ENCODE results near the gene SHH. TPM values are rescaled to one million over a fixed set of nuclear protein-coding genes. Genes with fewer than 3 reads are reported as not detected.

The SHH gene
- total RNA-seq, 5 donors from 2014 or later (not counting 1 experiment from before 2014, with no cell fraction given): 0.06 TPM; not detected in 4

GRCh38 chr7:155796381-155797261 is 15.6 kb downstream of the SHH start:
- no peak overlapping the region for H3K4me3 Mint-ChIP-seq
- H3K4me1 Mint-ChIP-seq: peaks cover 4 to 7% (median 5%) of the 10 kb centered on the region in 3 donors
- no peaks in the 10 kb centered on the region for H3K9me3 Mint-ChIP-seq
- Histone ChIP-seq H3K4me1 (ENCODE audit: control insufficient read depth in 1 of 2, extremely low read depth in 1 of 2, insufficient read depth in 2 of 2, low read length in 2 of 2) (peaks cover 0 to 10% of the 10 kb centered on the region in 2 experiments), H3K9me3 (no peaks in the 10 kb centered on the region), H3K36me3 (ENCODE audit: control insufficient read depth in 2 of 2, extremely low read depth in 1 of 2, insufficient read depth in 1 of 2, low read length in 1 of 2) (no peaks in the 10 kb centered on the region), H3K4me3 (ENCODE audit: control insufficient read depth in 1 of 2, extremely low read depth in 1 of 2, low read length in 1 of 2) (no peak overlapping the region), H3K27ac (ENCODE audit: low read length) (no peak overlapping the region), H3K27me3 (replicated peaks in 1 of 2; ENCODE audit: control insufficient read depth in 2 of 2, extremely low read depth in 1 of 2, insufficient read depth in 2 of 2, low read length in 1 of 2) (peaks cover 11 to 57% of the 10 kb centered on the region in 2 experiments)
- 38% methylated on average over 42 of the region's 60 CpGs for WGBS (ENCODE audit: insufficient coverage)
- no peaks in the 10 kb centered on the region for H3K36me3 Mint-ChIP-seq
- CTCF ChIA-PET: interaction anchor here (0.5 to 1.2 kb wide), 7 partner anchors 149 to 1033 kb away, joined by 3 to 5 read pairs (median 4); no protein-coding TSS in a partner anchor
- ATAC-seq (replicated peaks in 1 of 4): peak; percentile 67 to 81 (median 73)
- POLR2A ChIA-PET: no interaction called here
- peaks cover 28 to 39% of the 10 kb centered on the region in 2 donors for H3K27me3 Mint-ChIP-seq
- H3K27ac Mint-ChIP-seq: no peak overlapping the region
- DNase-seq: peak in 32 of 35 experiments; percentile 15 to 70 (median 46)

GRCh38 chr7:155795951-155796350 is 16.3 kb downstream of the SHH start:
- no peaks in the 10 kb centered on the region for H3K9me3 Mint-ChIP-seq
- 77% methylated on average over 8 of the region's 8 CpGs for WGBS (ENCODE audit: insufficient coverage)

GRCh38 chr7:155795401-155795800 is 16.9 kb downstream of the SHH start:
- Histone ChIP-seq H3K4me3 (ENCODE audit: control insufficient read depth in 1 of 2, extremely low read depth in 1 of 2, low read length in 1 of 2) (no peak overlapping the region), H3K27me3 (replicated peaks in 1 of 2; ENCODE audit: control insufficient read depth in 2 of 2, extremely low read depth in 1 of 2, insufficient read depth in 2 of 2, low read length in 1 of 2) (peaks cover 10 to 46% of the 10 kb centered on the region in 2 experiments), H3K9me3 (no peaks in the 10 kb centered on the region), H3K27ac (ENCODE audit: low read length) (no peak overlapping the region), H3K4me1 (ENCODE audit: control insufficient read depth in 1 of 2, extremely low read depth in 1 of 2, insufficient read depth in 2 of 2, low read length in 2 of 2) (peaks cover 0 to 10% of the 10 kb centered on the region in 2 experiments), H3K36me3 (ENCODE audit: control insufficient read depth in 2 of 2, extremely low read depth in 1 of 2, insufficient read depth in 1 of 2, low read length in 1 of 2) (no peaks in the 10 kb centered on the region)
- Mint-ChIP-seq H3K9me3 (no peaks in the 10 kb centered on the region), H3K27ac (no peak overlapping the region), H3K36me3 (no peaks in the 10 kb centered on the region), H3K4me1 (peaks cover 4 to 7% (median 5%) of the 10 kb centered on the region in 3 donors), H3K4me3 (no peak overlapping the region), H3K27me3 (peaks cover 20 to 29% of the 10 kb centered on the region in 2 donors)
- DNase-seq (no peak), ATAC-seq (replicated peaks in 1 of 4) (no peak)
- ChIA-PET CTCF (interaction anchor here in 1 of 2 donors (0.7 kb wide), 2 partner anchors 10 to 405 kb away, joined by 4 to 9 read pairs; no protein-coding TSS in a partner anchor), POLR2A (interaction anchor here in 1 of 2 donors (0.6 kb wide), 1 partner anchor 611 kb away, joined by 7 read pairs; no protein-coding TSS in a partner anchor)
- WGBS (ENCODE audit: insufficient coverage): 58% methylated on average over 2 of the region's 7 CpGs

More at GRCh38 chr7:155795951-155796350, 16.3 kb downstream of the SHH start:
- Mint-ChIP-seq H3K4me1 (peaks cover 4 to 7% (median 5%) of the 10 kb centered on the region in 3 donors), H3K27me3 (peaks cover 23 to 33% of the 10 kb centered on the region in 2 donors), H3K27ac (no peak overlapping the region), H3K36me3 (no peaks in the 10 kb centered on the region), H3K4me3 (no peak overlapping the region)
- Histone ChIP-seq H3K4me1 (ENCODE audit: control insufficient read depth in 1 of 2, extremely low read depth in 1 of 2, insufficient read depth in 2 of 2, low read length in 2 of 2) (peaks cover 0 to 10% of the 10 kb centered on the region in 2 experiments), H3K27me3 (replicated peaks in 1 of 2; ENCODE audit: control insufficient read depth in 2 of 2, extremely low read depth in 1 of 2, insufficient read depth in 2 of 2, low read length in 1 of 2) (peaks cover 10 to 51% of the 10 kb centered on the region in 2 experiments), H3K27ac (ENCODE audit: low read length) (no peak overlapping the region), H3K9me3 (no peaks in the 10 kb centered on the region), H3K4me3 (ENCODE audit: control insufficient read depth in 1 of 2, extremely low read depth in 1 of 2, low read length in 1 of 2) (no peak overlapping the region), H3K36me3 (ENCODE audit: control insufficient read depth in 2 of 2, extremely low read depth in 1 of 2, insufficient read depth in 1 of 2, low read length in 1 of 2) (no peaks in the 10 kb centered on the region)
- no peak for DNase-seq
- ChIA-PET POLR2A (no interaction called here), CTCF (interaction anchor here in 1 of 2 donors (0.7 kb wide), 1 partner anchor 10 kb away, joined by 9 read pairs; no protein-coding TSS in a partner anchor)
- no peak for ATAC-seq (replicated peaks in 1 of 4)

GRCh38 chr7:155794196-155794595 is 18.1 kb downstream of the SHH start:
- WGBS (ENCODE audit: insufficient coverage): 86% methylated on average over 5 of the region's 9 CpGs
- Mint-ChIP-seq H3K27me3 (peaks cover 9 to 17% of the 10 kb centered on the region in 2 donors), H3K9me3 (no peaks in the 10 kb centered on the region), H3K4me3 (no peak overlapping the region), H3K27ac (no peak overlapping the region), H3K36me3 (no peaks in the 10 kb centered on the region), H3K4me1 (peaks cover 4 to 7% (median 5%) of the 10 kb centered on the region in 3 donors)
- ChIA-PET POLR2A (no interaction called here), CTCF (no interaction called here)
- ATAC-seq (replicated peaks in 1 of 4): no peak
- no peak for DNase-seq
- Histone ChIP-seq H3K4me3 (ENCODE audit: control insufficient read depth in 1 of 2, extremely low read depth in 1 of 2, low read length in 1 of 2) (no peak overlapping the region), H3K36me3 (ENCODE audit: control insufficient read depth in 2 of 2, extremely low read depth in 1 of 2, insufficient read depth in 1 of 2, low read length in 1 of 2) (no peaks in the 10 kb centered on the region), H3K27me3 (replicated peaks in 1 of 2; ENCODE audit: control insufficient read depth in 2 of 2, extremely low read depth in 1 of 2, insufficient read depth in 2 of 2, low read length in 1 of 2) (peaks cover 0 to 34% of the 10 kb centered on the region in 2 experiments), H3K4me1 (ENCODE audit: control insufficient read depth in 1 of 2, extremely low read depth in 1 of 2, insufficient read depth in 2 of 2, low read length in 2 of 2) (peaks cover 0 to 10% of the 10 kb centered on the region in 2 experiments), H3K9me3 (no peaks in the 10 kb centered on the region), H3K27ac (ENCODE audit: low read length) (no peak overlapping the region)

- no peaks in the 10 kb centered on the region for H3K36me3 Mint-ChIP-seq
- WGBS (ENCODE audit: insufficient coverage): 71% methylated on average over 3 of the region's 4 CpGs
- Histone ChIP-seq H3K4me1 (ENCODE audit: control insufficient read depth in 1 of 2, extremely low read depth in 1 of 2, insufficient read depth in 2 of 2, low read length in 2 of 2) (peaks cover 0 to 10% of the 10 kb centered on the region in 2 experiments), H3K36me3 (ENCODE audit: control insufficient read depth in 2 of 2, extremely low read depth in 1 of 2, insufficient read depth in 1 of 2, low read length in 1 of 2) (peaks cover 0 to 2% of the 10 kb centered on the region in 2 donors), H3K9me3 (no peaks in the 10 kb centered on the region), H3K27me3 (replicated peaks in 1 of 2; ENCODE audit: control insufficient read depth in 2 of 2, extremely low read depth in 1 of 2, insufficient read depth in 2 of 2, low read length in 1 of 2) (peaks cover 0 to 30% of the 10 kb centered on the region in 2 experiments), H3K4me3 (ENCODE audit: control insufficient read depth in 1 of 2, extremely low read depth in 1 of 2, low read length in 1 of 2) (no peak overlapping the region), H3K27ac (ENCODE audit: low read length) (no peak overlapping the region)
- H3K9me3 Mint-ChIP-seq: no peaks in the 10 kb centered on the region
- peaks cover 4% of the 10 kb centered on the region in 3 donors for H3K4me1 Mint-ChIP-seq
- no peak for DNase-seq
- ChIA-PET CTCF (no interaction called here), POLR2A (no interaction called here)
- no peak overlapping the region for H3K4me3 Mint-ChIP-seq
- no peak for ATAC-seq (replicated peaks in 1 of 4)
- H3K27ac Mint-ChIP-seq: no peak overlapping the region
- peaks cover 7 to 12% of the 10 kb centered on the region in 2 donors for H3K27me3 Mint-ChIP-seq
Observed at GRCh38 chr7:155793720-155794119, 18.5 kb downstream of the SHH start.

GRCh38 chr7:155792999-155793560 is 19.2 kb downstream of the SHH start:
- no peaks in the 10 kb centered on the region for H3K36me3 Mint-ChIP-seq
- CTCF ChIA-PET: no interaction called here
- Histone ChIP-seq H3K27ac (ENCODE audit: low read length) (no peak overlapping the region), H3K4me3 (ENCODE audit: control insufficient read depth in 1 of 2, extremely low read depth in 1 of 2, low read length in 1 of 2) (no peak overlapping the region), H3K27me3 (replicated peaks in 1 of 2; ENCODE audit: control insufficient read depth in 2 of 2, extremely low read depth in 1 of 2, insufficient read depth in 2 of 2, low read length in 1 of 2) (peaks cover 0 to 27% of the 10 kb centered on the region in 2 experiments), H3K36me3 (ENCODE audit: control insufficient read depth in 2 of 2, extremely low read depth in 1 of 2, insufficient read depth in 1 of 2, low read length in 1 of 2) (peaks cover 0 to 3% of the 10 kb centered on the region in 2 donors), H3K4me1 (ENCODE audit: control insufficient read depth in 1 of 2, extremely low read depth in 1 of 2, insufficient read depth in 2 of 2, low read length in 2 of 2) (peaks cover 0 to 10% of the 10 kb centered on the region in 2 experiments), H3K9me3 (no peaks in the 10 kb centered on the region)
- no peak for ATAC-seq (replicated peaks in 1 of 4)
- no peak overlapping the region for H3K27ac Mint-ChIP-seq
- no peaks in the 10 kb centered on the region for H3K4me1 Mint-ChIP-seq
- peaks cover under 1 to 5% of the 10 kb centered on the region in 2 donors for H3K27me3 Mint-ChIP-seq
- no peak overlapping the region for H3K4me3 Mint-ChIP-seq
- WGBS (ENCODE audit: insufficient coverage): 86% methylated on average over 11 of the region's 11 CpGs
- DNase-seq: no peak
- POLR2A ChIA-PET: no interaction called here
- H3K9me3 Mint-ChIP-seq: no peaks in the 10 kb centered on the region

All from T-cell (primary cell).